OCI-LY7 (cell line): Measurements from ENCODE around the gene SLC9A3. TPM values are rescaled to one million over a fixed set of nuclear protein-coding genes. Genes with fewer than 3 reads are reported as not detected.

ENCODE experiments used
- BruUV-seq: library from RNA; stranded (reverse); fragments of 400-500 nt; replicated peaks from 2 replicates; lab custom pipeline; 2021; lab: Mats Ljungman, UMichigan
- CTCF ChIA-PET: fragments of 300-600 bp; sonication (Branson Sonifier 250); formaldehyde crosslinking; loops from one replicate; lab custom pipeline; 2022; ENCODE audit warnings: antibody characterized with exemption; ENCODE audit not compliant: unreplicated experiment; lab: Charles Lee
- POLR2A ChIA-PET: fragments of 300-600 bp; sonication (Branson Sonifier 250); formaldehyde crosslinking; loops from one replicate; lab custom pipeline; 2022; ENCODE audit warnings: antibody characterized with exemption; lab: Charles Lee
- DNase-seq: peaks from one replicate; pipeline ENCODE4 v3.0.0-alpha.2; 2015; ENCODE audit warnings: low spot score
- H2AFZ ChIP-seq: fragments of 200-600 bp; sonication (generic), shearing (Covaris generic); 2 replicates; pipeline ENCODE4 v1.6.1; 2014; ENCODE audit warnings: mild to moderate bottlenecking, antibody characterized with exemption, low read length, moderate library complexity
- H3K27ac ChIP-seq: fragments of 200-600 bp; sonication (generic); 2 replicates; pipeline ENCODE4 v1.5.1; 2014; ENCODE audit warnings: mixed run types, low read depth, mild to moderate bottlenecking, moderate library complexity, low read length, inconsistent platforms; ENCODE audit not compliant: poor library complexity, severe bottlenecking
- H3K36me3 ChIP-seq: fragments of 200-600 bp; sonication (generic); 2 replicates; pipeline ENCODE4 v1.6.1; 2014; ENCODE audit warnings: mild to moderate bottlenecking, antibody characterized with exemption, low read length, moderate library complexity, mixed read lengths; ENCODE audit not compliant: insufficient read depth
- H3K4me1 ChIP-seq: fragments of 200-600 bp; sonication (generic); 2 replicates; pipeline ENCODE4 v1.5.1; 2014; ENCODE audit warnings: mild to moderate bottlenecking, low read length; ENCODE audit not compliant: insufficient read depth, poor library complexity, severe bottlenecking
- H3K4me2 ChIP-seq: fragments of 200-600 bp; sonication (generic); 2 replicates; pipeline ENCODE4 v1.6.1; 2014; ENCODE audit warnings: mild to moderate bottlenecking, low read length
- H3K4me3 ChIP-seq: fragments of 200-600 bp; sonication (generic); 2 replicates; pipeline ENCODE4 v1.5.1; 2014; ENCODE audit warnings: mild to moderate bottlenecking, low read depth, low read length; ENCODE audit not compliant: poor library complexity, severe bottlenecking
- H3K79me2 ChIP-seq: fragments of 200-600 bp; sonication (generic); 2 replicates; pipeline ENCODE4 v1.6.1; 2016; ENCODE audit warnings: low read depth, mild to moderate bottlenecking, low read length, moderate library complexity, mixed read lengths; ENCODE audit not compliant: insufficient read depth
- H3K9me2 ChIP-seq: fragments of 200-600 bp; sonication (generic); 2 replicates; pipeline ENCODE4 v1.6.1; 2016; ENCODE audit warnings: mild to moderate bottlenecking, low read length, mixed read lengths; ENCODE audit not compliant: insufficient read depth
- H3K9me3 ChIP-seq: fragments of 200-600 bp; sonication (generic); 2 replicates; pipeline ENCODE4 v1.6.1; 2014; ENCODE audit warnings: mild to moderate bottlenecking, mixed run types, low read length, mixed read lengths
- H4K20me1 ChIP-seq: fragments of 200-600 bp; sonication (generic); 2 replicates; pipeline ENCODE4 v1.6.1; 2014; ENCODE audit warnings: mild to moderate bottlenecking, antibody characterized with exemption, low read length, moderate library complexity, mixed read lengths; ENCODE audit not compliant: insufficient read depth
- EZH2phosphoT487 ChIP-seq: fragments of 200-600 bp; sonication (generic); IDR thresholded peaks from 2 replicates; pipeline ENCODE4 v1.6.1; 2018; ENCODE audit warnings: low read depth, borderline replicate concordance, mild to moderate bottlenecking, mixed run types, antibody characterized with exemption, low read length, moderate library complexity, mixed read lengths
- intact Hi-C: fragments of 100-400 bp; cut with micrococcal nuclease; formaldehyde crosslinking; loops from one replicate; pipeline ENCODE4 v1.10.0; 2022; ENCODE audit not compliant: unreplicated experiment
- total RNA-seq, 2 experiments: library from RNA; depleted of rRNA in 1 of 2; stranded (reverse); fragments of >200 nt in 1 of 2; shearing (Covaris generic) in 1 of 2; gene quantifications; 2 replicates each; pipeline ENCODE4 v1.2.3, GENCODE V29; 2014 to 2022
- TF ChIP-seq, protein P1 (sequence below): fragments of 200-600 bp; sonication (generic); conservative IDR thresholded peaks from 2 replicates; pipeline ENCODE4 v1.5.1; 2014; ENCODE audit warnings: mild to moderate bottlenecking, antibody characterized with exemption, low read length, moderate library complexity, mixed read lengths

The SLC9A3 gene
- total RNA-seq, 2 experiments from 2014 or later, result 2.0 to 4.3 TPM

DNA sequence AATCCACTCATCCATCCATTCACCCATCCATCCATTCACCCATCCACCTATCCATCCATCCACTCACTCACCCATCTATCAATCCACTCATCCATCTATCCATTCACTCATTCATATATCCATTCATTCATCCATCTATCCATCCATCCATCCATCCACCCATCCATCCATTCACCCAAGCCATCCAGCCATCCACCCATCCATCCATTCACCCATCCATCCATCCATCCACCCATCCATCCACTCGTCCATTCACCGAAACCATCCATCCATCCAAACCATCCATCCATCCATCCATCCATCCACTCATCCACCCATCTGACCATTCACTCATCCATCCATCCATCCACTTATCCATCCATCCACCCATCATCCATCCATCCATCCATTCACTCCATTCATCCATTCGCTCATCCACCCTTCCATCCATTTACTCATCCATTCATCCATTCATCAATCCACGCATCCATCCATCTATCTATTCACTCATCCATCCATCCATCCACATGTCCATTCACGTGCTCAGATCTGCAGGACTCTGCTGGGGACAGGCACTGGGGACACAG, 6.6 kb downstream of the SLC9A3 start:
- BruUV-seq, result no TSS peak
- ChIA-PET POLR2A (no interaction called here), CTCF (no interaction called here)
- H2AFZ ChIP-seq, result no peak overlapping the region
- no peaks in the 10 kb centered on the region for H3K9me3 ChIP-seq
- intact Hi-C loops, result no loop called here
- no peak for DNase-seq
- no peaks in the 10 kb centered on the region for H3K9me2 ChIP-seq
- H3K4me1 ChIP-seq, result no peaks in the 10 kb centered on the region
- H3K79me2 ChIP-seq, result no peaks in the 10 kb centered on the region
- no peak overlapping the region for H3K4me2 ChIP-seq
- no peaks in the 10 kb centered on the region for H3K36me3 ChIP-seq
- no peaks in the 10 kb centered on the region for H4K20me1 ChIP-seq
- no peak overlapping the region for H3K4me3 ChIP-seq
- H3K27ac ChIP-seq, result no peak overlapping the region
- no peak for TF ChIP-seq EZH2phosphoT487
- TF ChIP-seq, protein P1, sequence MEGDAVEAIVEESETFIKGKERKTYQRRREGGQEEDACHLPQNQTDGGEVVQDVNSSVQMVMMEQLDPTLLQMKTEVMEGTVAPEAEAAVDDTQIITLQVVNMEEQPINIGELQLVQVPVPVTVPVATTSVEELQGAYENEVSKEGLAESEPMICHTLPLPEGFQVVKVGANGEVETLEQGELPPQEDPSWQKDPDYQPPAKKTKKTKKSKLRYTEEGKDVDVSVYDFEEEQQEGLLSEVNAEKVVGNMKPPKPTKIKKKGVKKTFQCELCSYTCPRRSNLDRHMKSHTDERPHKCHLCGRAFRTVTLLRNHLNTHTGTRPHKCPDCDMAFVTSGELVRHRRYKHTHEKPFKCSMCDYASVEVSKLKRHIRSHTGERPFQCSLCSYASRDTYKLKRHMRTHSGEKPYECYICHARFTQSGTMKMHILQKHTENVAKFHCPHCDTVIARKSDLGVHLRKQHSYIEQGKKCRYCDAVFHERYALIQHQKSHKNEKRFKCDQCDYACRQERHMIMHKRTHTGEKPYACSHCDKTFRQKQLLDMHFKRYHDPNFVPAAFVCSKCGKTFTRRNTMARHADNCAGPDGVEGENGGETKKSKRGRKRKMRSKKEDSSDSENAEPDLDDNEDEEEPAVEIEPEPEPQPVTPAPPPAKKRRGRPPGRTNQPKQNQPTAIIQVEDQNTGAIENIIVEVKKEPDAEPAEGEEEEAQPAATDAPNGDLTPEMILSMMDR, result no peak

DNA sequence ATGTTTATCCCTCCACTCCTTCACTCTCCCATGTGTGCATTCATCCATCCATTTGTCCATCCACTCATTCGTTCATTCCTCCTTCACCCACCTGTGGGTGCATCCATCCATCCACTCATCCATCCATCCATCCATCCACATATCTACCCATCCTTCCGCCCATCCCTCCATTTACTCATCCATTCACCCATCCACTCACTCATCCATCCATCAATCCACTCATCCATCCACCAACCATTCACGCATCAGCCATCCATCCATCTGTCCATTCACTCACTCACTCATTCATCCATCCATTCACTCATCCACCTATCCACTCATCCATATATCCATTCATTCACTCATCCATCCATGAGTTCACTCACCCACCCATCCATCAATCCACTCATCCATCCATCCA, 7.3 kb downstream of the SLC9A3 start:
- Histone ChIP-seq H3K79me2 (no peaks in the 10 kb centered on the region), H3K4me3 (no peak overlapping the region), H3K27ac (no peak overlapping the region), H3K36me3 (no peaks in the 10 kb centered on the region), H3K4me1 (no peaks in the 10 kb centered on the region), H2AFZ (no peak overlapping the region), H3K9me3 (no peaks in the 10 kb centered on the region), H4K20me1 (no peaks in the 10 kb centered on the region), H3K9me2 (no peaks in the 10 kb centered on the region), H3K4me2 (no peak overlapping the region)
- CTCF ChIA-PET, result no interaction called here
- intact Hi-C loops, result no loop called here
- DNase-seq, result no peak
- BruUV-seq, result no TSS peak
- TF ChIP-seq, protein P1, result no peak
- TF ChIP-seq EZH2phosphoT487, result no peak
- POLR2A ChIA-PET, result no interaction called here

- no peaks in the 10 kb centered on the region for H4K20me1 ChIP-seq
- no peak overlapping the region for H3K4me3 ChIP-seq
- TF ChIP-seq, protein P1, result no peak
- no peaks in the 10 kb centered on the region for H3K4me1 ChIP-seq
- no peak for DNase-seq
- POLR2A ChIA-PET, result no interaction called here
- H3K27ac ChIP-seq, result no peak overlapping the region
- H3K4me2 ChIP-seq, result no peak overlapping the region
- CTCF ChIA-PET, result no interaction called here
- intact Hi-C loops, result no loop called here
- H3K79me2 ChIP-seq, result no peaks in the 10 kb centered on the region
- no peaks in the 10 kb centered on the region for H3K9me3 ChIP-seq
- H3K9me2 ChIP-seq, result no peaks in the 10 kb centered on the region
- no TSS peak for BruUV-seq
- H3K36me3 ChIP-seq, result no peaks in the 10 kb centered on the region
- no peak overlapping the region for H2AFZ ChIP-seq
Measured at GRCh38 chr5:516338-516925, 7.8 kb downstream of the SLC9A3 start.
